Mesenchymal stem cell (in vitro differentiated cells and primary cell): ENCODE results near the gene TBCB.

Source experiments
- DNase-seq: peaks from one replicate; pipeline ENCODE4 v3.0.0-alpha.2; 2013
- H2AFZ ChIP-seq: one replicate; pipeline ENCODE4 v1.6.1; 2013; ENCODE audit warnings: low read depth, mild to moderate bottlenecking, control low read depth, inconsistent platforms, low read length, moderate library complexity
- H2AK5ac ChIP-seq: 2 replicates; pipeline ENCODE4 v1.6.1; 2013; ENCODE audit warnings: low read length, moderate library complexity, mild to moderate bottlenecking, inconsistent platforms; ENCODE audit not compliant: severe bottlenecking
- H2BK120ac ChIP-seq: one replicate; pipeline ENCODE4 v1.6.1; 2013; ENCODE audit warnings: low read depth, mild to moderate bottlenecking, inconsistent platforms, low read length, moderate library complexity
- H2BK12ac ChIP-seq, 2 experiments: one replicate each; pipeline ENCODE4 v1.6.1; 2013; ENCODE audit warnings: inconsistent platforms in 2 of 2, low read length in 2 of 2, mild to moderate bottlenecking in 2 of 2, moderate library complexity in 2 of 2, control low read depth in 1 of 2
- H2BK15ac ChIP-seq: one replicate; pipeline ENCODE4 v1.6.1; 2013; ENCODE audit warnings: mild to moderate bottlenecking, low read depth, inconsistent platforms; ENCODE audit not compliant: poor library complexity, severe bottlenecking
- H2BK5ac ChIP-seq: 2 replicates; pipeline ENCODE4 v1.6.1; 2013; ENCODE audit warnings: low read depth, mild to moderate bottlenecking, low read length, control low read depth, inconsistent platforms; ENCODE audit not compliant: poor library complexity, severe bottlenecking
- H3K14ac ChIP-seq, 2 experiments: one replicate each; pipeline ENCODE4 v1.6.1; 2013; ENCODE audit warnings: inconsistent platforms in 2 of 2, low read length in 2 of 2, control low read depth in 1 of 2, mild to moderate bottlenecking in 1 of 2, moderate library complexity in 1 of 2
- H3K18ac ChIP-seq, 2 experiments: one replicate each; pipeline ENCODE4 v1.6.1; 2013; ENCODE audit warnings: inconsistent platforms in 2 of 2, low read length in 2 of 2, control low read depth in 1 of 2, low read depth in 1 of 2, mild to moderate bottlenecking in 1 of 2
- H3K23ac ChIP-seq, 2 experiments: one replicate each; pipeline ENCODE4 v1.6.1; 2013; ENCODE audit warnings: inconsistent platforms in 2 of 2, low read length in 2 of 2, mild to moderate bottlenecking in 2 of 2, moderate library complexity in 2 of 2, control low read depth in 1 of 2
- H3K27ac ChIP-seq: 2 replicates; pipeline ENCODE4 v1.5.1; 2013; ENCODE audit warnings: mild to moderate bottlenecking, moderate library complexity, low read length, control low read depth, inconsistent platforms; ENCODE audit not compliant: poor library complexity, severe bottlenecking
- H3K27me3 ChIP-seq, 2 experiments: 2 replicates each; pipeline versions ENCODE4 v1.6.1 to v1.7.0; 2013; ENCODE audit warnings: low read length in 2 of 2, mild to moderate bottlenecking in 2 of 2, moderate library complexity in 2 of 2, control low read depth in 1 of 2, inconsistent platforms in 1 of 2; ENCODE audit not compliant: control insufficient read depth in 1 of 2, insufficient read depth in 1 of 2
- H3K36me3 ChIP-seq, 2 experiments: 2 replicates each; pipeline versions ENCODE4 v1.6.1 to v1.7.0; 2013; ENCODE audit warnings: low read length in 2 of 2, control low read depth in 1 of 2, inconsistent platforms in 1 of 2, low read depth in 1 of 2, mild to moderate bottlenecking in 1 of 2; ENCODE audit not compliant: insufficient read depth in 2 of 2, control insufficient read depth in 1 of 2
- H3K4ac ChIP-seq, 2 experiments: one replicate each; pipeline ENCODE4 v1.6.1; 2013; ENCODE audit warnings: inconsistent platforms in 2 of 2, low read length in 2 of 2, mild to moderate bottlenecking in 2 of 2, moderate library complexity in 2 of 2, control low read depth in 1 of 2, low read depth in 1 of 2
- H3K4me1 ChIP-seq: 2 replicates; pipeline ENCODE4 v1.6.1; 2013; ENCODE audit warnings: low read depth, low read length, control low read depth; ENCODE audit not compliant: control insufficient read depth, insufficient read depth
- H3K4me2 ChIP-seq: 2 replicates; pipeline ENCODE4 v1.6.1; 2013; ENCODE audit warnings: low read length, mild to moderate bottlenecking, inconsistent platforms; ENCODE audit not compliant: poor library complexity, severe bottlenecking
- H3K4me3 ChIP-seq, 2 experiments: 2 replicates each; pipeline versions ENCODE4 v1.5.1 to v1.7.0; 2013; ENCODE audit warnings: low read length in 2 of 2, mild to moderate bottlenecking in 2 of 2, control low read depth in 1 of 2, low read depth in 1 of 2; ENCODE audit not compliant: insufficient read depth in 1 of 2
- H3K79me1 ChIP-seq: replicated peaks from 2 replicates; pipeline ENCODE4 v1.6.1; 2013; ENCODE audit warnings: mild to moderate bottlenecking, control low read depth, low read length, inconsistent platforms; ENCODE audit not compliant: poor library complexity, severe bottlenecking
- H3K9ac ChIP-seq: 2 replicates; pipeline ENCODE4 v1.7.0; 2013; ENCODE audit warnings: mild to moderate bottlenecking, low read length, moderate library complexity
- H3K9me3 ChIP-seq: 2 replicates; pipeline ENCODE4 v1.7.0; 2013; ENCODE audit warnings: mild to moderate bottlenecking, low read length; ENCODE audit not compliant: control insufficient read depth
- H4K8ac ChIP-seq: one replicate; pipeline ENCODE4 v1.6.1; 2013; ENCODE audit warnings: inconsistent platforms, mild to moderate bottlenecking, low read length, moderate library complexity
- H4K91ac ChIP-seq: one replicate; pipeline ENCODE4 v1.6.1; 2013; ENCODE audit warnings: mild to moderate bottlenecking, low read length, inconsistent platforms
- WGBS: methylation state at CpG from one replicate; pipeline ENCODE4 v1.1.7; 2013; ENCODE audit warnings: mixed read lengths; 5-methylcytosine and 5-hydroxymethylcytosine counted together

The TBCB gene

DNA sequence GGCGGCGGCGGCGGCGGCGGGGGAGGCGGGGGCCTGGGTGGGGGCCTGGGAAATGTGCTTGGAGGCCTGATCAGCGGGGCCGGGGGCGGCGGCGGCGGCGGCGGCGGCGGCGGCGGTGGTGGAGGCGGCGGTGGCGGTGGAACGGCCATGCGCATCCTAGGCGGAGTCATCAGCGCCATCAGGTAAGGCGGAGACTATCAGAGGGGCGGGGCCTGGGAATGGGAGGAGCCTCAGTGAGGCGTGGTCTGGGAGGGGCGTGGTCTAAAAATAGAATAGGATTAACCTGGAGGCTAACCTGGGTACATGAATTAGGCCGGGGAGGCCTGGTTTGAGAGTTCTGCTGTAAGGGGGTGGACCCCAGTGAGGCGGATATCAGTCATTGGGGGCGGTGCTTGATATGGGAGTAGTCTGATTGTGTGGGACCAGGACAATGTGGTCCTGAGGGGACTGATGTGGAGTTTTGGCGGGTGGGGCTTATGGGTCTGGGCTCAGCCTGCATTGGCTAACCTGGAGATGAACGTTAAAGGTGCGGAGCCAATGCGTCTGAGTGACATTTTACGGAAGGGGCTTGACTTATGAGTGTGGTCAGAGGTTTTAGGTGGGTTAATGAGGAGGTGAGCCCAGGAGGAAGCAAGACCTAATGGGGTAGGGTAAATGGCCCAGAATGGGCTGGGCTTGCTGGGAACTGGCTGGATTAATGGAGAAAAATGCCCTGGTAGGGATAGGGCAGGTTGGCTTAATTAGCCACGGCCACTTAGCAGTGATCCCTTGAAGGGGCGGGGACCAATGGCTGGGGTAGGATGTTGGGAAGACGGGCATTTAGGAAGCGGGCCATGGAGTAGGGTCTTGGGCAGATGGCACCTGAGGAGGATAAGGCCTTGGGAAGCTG is 26.0 kb downstream of the TBCB start:
- peak; percentile 86 for DNase-seq
- Histone ChIP-seq H2BK12ac (no peak overlapping the region), H3K27me3 (no peaks in the 10 kb centered on the region), H3K27ac (no peak overlapping the region), H3K4me1 (peaks cover 18% of the 10 kb centered on the region), H3K79me1 (peaks cover 22% of the 10 kb centered on the region), H2BK15ac (no peak overlapping the region), H3K14ac (no peak overlapping the region), H3K18ac (peak overlapping the region in 1 of 2 experiments; percentile 88), H3K4me2 (peak overlapping the region; percentile 57), H3K23ac (no peak overlapping the region), H4K8ac (peak overlapping the region; percentile 79), H2BK120ac (peak overlapping the region; percentile 65), H2AFZ (no peak overlapping the region), H3K36me3 (peaks cover 39 to 41% of the 10 kb centered on the region in 2 experiments), H2BK5ac (no peak overlapping the region), H3K9ac (peak overlapping the region; percentile 100), H3K9me3 (no peaks in the 10 kb centered on the region), H2AK5ac (peak overlapping the region; percentile 57), H4K91ac (no peak overlapping the region), H3K4ac (peak overlapping the region in 1 of 2 experiments; percentile 100), H3K4me3 (peak overlapping the region; percentile 89 to 96)
- WGBS = 22% methylated on average over 32 of the region's 42 CpGs

GRCh38 chr19:36142046-36142445 is 26.8 kb downstream of the TBCB start:
- no peak overlapping the region for H2AFZ ChIP-seq
- no peak for DNase-seq
- H3K9ac ChIP-seq = no peak overlapping the region
- H2BK5ac ChIP-seq = no peak overlapping the region
- H3K4me1 ChIP-seq = peaks cover 13% of the 10 kb centered on the region
- H3K27me3 ChIP-seq = no peaks in the 10 kb centered on the region
- peak overlapping the region in 1 of 2 experiments; percentile 76 for H3K4me3 ChIP-seq
- no peak overlapping the region for H3K27ac ChIP-seq
- H3K9me3 ChIP-seq = no peaks in the 10 kb centered on the region
- H3K18ac ChIP-seq = no peak overlapping the region
- H3K4me2 ChIP-seq = peak overlapping the region; percentile 57
- H3K79me1 ChIP-seq = peaks cover 29% of the 10 kb centered on the region
- H3K36me3 ChIP-seq = peaks cover 47 to 49% of the 10 kb centered on the region in 2 experiments
- H3K4ac ChIP-seq = no peak overlapping the region
- H2BK120ac ChIP-seq = no peak overlapping the region
- no peak overlapping the region for H3K14ac ChIP-seq
- H4K8ac ChIP-seq = no peak overlapping the region
- H3K23ac ChIP-seq = no peak overlapping the region
- H4K91ac ChIP-seq = no peak overlapping the region
- no peak overlapping the region for H2BK12ac ChIP-seq
- H2AK5ac ChIP-seq = no peak overlapping the region
- H2BK15ac ChIP-seq = no peak overlapping the region
- 98% methylated on average over 14 of the region's 14 CpGs for WGBS

DNA sequence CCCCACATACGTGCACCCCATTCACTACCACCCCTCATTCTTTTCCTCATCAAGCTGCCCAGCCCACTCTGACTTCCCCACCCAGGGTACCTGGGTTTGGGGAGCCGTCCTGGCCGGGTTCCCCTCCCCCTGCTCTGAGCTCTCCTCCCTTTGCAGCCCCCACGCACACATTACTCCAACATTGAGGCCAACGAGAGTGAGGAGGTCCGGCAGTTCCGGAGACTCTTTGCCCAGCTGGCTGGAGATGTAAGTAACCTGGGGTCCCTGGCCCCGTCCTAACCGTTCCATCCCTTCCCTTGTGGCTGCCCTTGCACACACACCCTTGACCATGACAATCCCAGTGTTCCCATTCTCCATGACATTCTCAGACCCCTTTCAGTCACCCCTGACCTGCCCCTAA is 27.2 kb downstream of the TBCB start:
- no peak overlapping the region for H3K4ac ChIP-seq
- H3K14ac ChIP-seq = no peak overlapping the region
- no peak overlapping the region for H2BK5ac ChIP-seq
- peaks cover 52 to 53% of the 10 kb centered on the region in 2 experiments for H3K36me3 ChIP-seq
- peaks cover 11% of the 10 kb centered on the region for H3K4me1 ChIP-seq
- no peak overlapping the region for H2AK5ac ChIP-seq
- H2BK120ac ChIP-seq = no peak overlapping the region
- H4K91ac ChIP-seq = no peak overlapping the region
- no peak overlapping the region for H2BK12ac ChIP-seq
- H3K18ac ChIP-seq = no peak overlapping the region
- no peaks in the 10 kb centered on the region for H3K9me3 ChIP-seq
- H3K23ac ChIP-seq = no peak overlapping the region
- H2AFZ ChIP-seq = no peak overlapping the region
- no peak overlapping the region for H3K4me2 ChIP-seq
- no peak overlapping the region for H3K4me3 ChIP-seq
- H3K9ac ChIP-seq = no peak overlapping the region
- no peak overlapping the region for H2BK15ac ChIP-seq
- 95% methylated on average over 9 of the region's 9 CpGs for WGBS
- no peaks in the 10 kb centered on the region for H3K27me3 ChIP-seq
- peaks cover 30% of the 10 kb centered on the region for H3K79me1 ChIP-seq
- H4K8ac ChIP-seq = no peak overlapping the region
- no peak for DNase-seq
- H3K27ac ChIP-seq = no peak overlapping the region

DNA sequence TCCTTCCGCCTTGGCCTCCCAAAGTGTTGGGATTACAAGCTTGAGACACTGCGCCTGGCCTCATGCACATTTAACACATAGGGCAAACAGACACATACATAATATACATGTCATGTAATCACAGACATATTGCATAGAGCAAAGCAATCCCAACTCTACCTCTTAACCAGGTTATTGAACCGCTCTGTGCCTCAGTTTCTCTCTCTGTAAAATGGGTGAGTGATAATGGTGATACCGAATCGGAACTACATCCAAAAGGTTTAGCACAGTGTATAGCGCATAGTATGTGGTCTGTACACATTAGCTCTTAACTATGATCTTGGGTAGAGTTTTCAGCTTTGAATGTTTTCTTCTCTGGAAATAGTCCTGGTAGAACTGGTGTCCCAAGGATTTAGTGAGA is 29.4 kb downstream of the TBCB start:
- 99% methylated on average over 6 of the region's 6 CpGs for WGBS
- Histone ChIP-seq H3K4me3 (no peak overlapping the region), H2AFZ (no peak overlapping the region)

More for the DNA sequence above, 29.4 kb downstream of the TBCB start:
- Histone ChIP-seq H3K4ac (no peak overlapping the region), H3K79me1 (peaks cover 30% of the 10 kb centered on the region), H3K9ac (no peak overlapping the region), H2AK5ac (no peak overlapping the region), H2BK12ac (no peak overlapping the region), H4K8ac (no peak overlapping the region), H2BK15ac (no peak overlapping the region), H3K14ac (no peak overlapping the region), H2BK120ac (no peak overlapping the region), H3K27me3 (no peaks in the 10 kb centered on the region), H3K18ac (no peak overlapping the region), H2BK5ac (no peak overlapping the region), H3K9me3 (no peaks in the 10 kb centered on the region), H3K23ac (no peak overlapping the region), H3K4me1 (peaks cover 11% of the 10 kb centered on the region), H4K91ac (no peak overlapping the region), H3K36me3 (peaks cover 70% of the 10 kb centered on the region in 2 experiments), H3K4me2 (no peak overlapping the region), H3K27ac (no peak overlapping the region)
- no peak for DNase-seq
